ENCODE results near the gene AK5.

AK5 gene

GRCh38 chr1:77341195-77341594 lies 59.4 kb downstream of the AK5 start:
- Histone ChIP-seq H3K4me2 (ENCODE audit: low read depth, low read length) (no peak overlapping the region), H3K27me3 (replicated peaks; ENCODE audit: insufficient read depth, low read length) (no peaks in the 10 kb centered on the region), H3K9me2 (replicated peaks; ENCODE audit: insufficient read depth, low read length) (no peaks in the 10 kb centered on the region), H3K27ac (ENCODE audit: low read length) (no peak overlapping the region), H3F3A (ENCODE audit: insufficient read depth, low read length) (no peaks in the 10 kb centered on the region), H4K20me1 (ENCODE audit: insufficient read depth, low read length) (no peaks in the 10 kb centered on the region), H3K36me3 (replicated peaks; ENCODE audit: insufficient read depth, low read length) (no peaks in the 10 kb centered on the region), H2AFZ (ENCODE audit: low read length) (no peak overlapping the region), H3K79me2 (ENCODE audit: low read length) (no peaks in the 10 kb centered on the region), H3K9me3 (replicated peaks; ENCODE audit: insufficient read depth, low read length) (no peaks in the 10 kb centered on the region), H3K4me3 (ENCODE audit: low read length) (no peak overlapping the region), H3K4me1 (ENCODE audit: low read length) (no peaks in the 10 kb centered on the region), H3K9ac (ENCODE audit: low read length) (no peak overlapping the region)
- no peak for TF ChIP-seq EZH2 (optimal IDR thresholded peaks at IDR 0.05; ENCODE audit: low read depth, low read length)
- no peak for TF ChIP-seq EZH2phosphoT487 (IDR thresholded peaks at IDR 0.05; ENCODE audit: low read length)
- no peak for TF ChIP-seq CTCF (IDR thresholded peaks at IDR 0.05; ENCODE audit: low read length)
- no peak for DNase-seq

GRCh38 chr1:77342745-77343144 lies 60.9 kb downstream of the AK5 start:
- H3F3A ChIP-seq (ENCODE audit: insufficient read depth, low read length): no peaks in the 10 kb centered on the region
- H3K27me3 ChIP-seq (replicated peaks; ENCODE audit: insufficient read depth, low read length): no peaks in the 10 kb centered on the region
- no peak overlapping the region for H3K9ac ChIP-seq (ENCODE audit: low read length)

GRCh38 chr1:77347646-77348045 lies 65.8 kb downstream of the AK5 start:
- no peaks in the 10 kb centered on the region for H3K79me2 ChIP-seq (ENCODE audit: low read length)
- no peak overlapping the region for H3K4me3 ChIP-seq (ENCODE audit: low read length)
- H3K4me1 ChIP-seq (ENCODE audit: low read length): no peaks in the 10 kb centered on the region
- no peak overlapping the region for H3K4me2 ChIP-seq (ENCODE audit: low read depth, low read length)
- no peaks in the 10 kb centered on the region for H3K9me2 ChIP-seq (replicated peaks; ENCODE audit: insufficient read depth, low read length)
- no peak for DNase-seq
- TF ChIP-seq EZH2 (optimal IDR thresholded peaks at IDR 0.05; ENCODE audit: low read depth, low read length) (no peak), CTCF (IDR thresholded peaks at IDR 0.05; ENCODE audit: low read length) (no peak), EZH2phosphoT487 (IDR thresholded peaks at IDR 0.05; ENCODE audit: low read length) (no peak)
- no peaks in the 10 kb centered on the region for H3K9me3 ChIP-seq (replicated peaks; ENCODE audit: insufficient read depth, low read length)
- no peak overlapping the region for H2AFZ ChIP-seq (ENCODE audit: low read length)
- no peaks in the 10 kb centered on the region for H3F3A ChIP-seq (ENCODE audit: insufficient read depth, low read length)
- H4K20me1 ChIP-seq (ENCODE audit: insufficient read depth, low read length): no peaks in the 10 kb centered on the region
- H3K9ac ChIP-seq (ENCODE audit: low read length): no peak overlapping the region
- H3K27me3 ChIP-seq (replicated peaks; ENCODE audit: insufficient read depth, low read length): no peaks in the 10 kb centered on the region
- H3K27ac ChIP-seq (ENCODE audit: low read length): no peak overlapping the region
- H3K36me3 ChIP-seq (replicated peaks; ENCODE audit: insufficient read depth, low read length): no peaks in the 10 kb centered on the region

More at GRCh38 chr1:77342745-77343144, 60.9 kb downstream of the AK5 start:
- no peak overlapping the region for H3K4me3 ChIP-seq (ENCODE audit: low read length)
- H4K20me1 ChIP-seq (ENCODE audit: insufficient read depth, low read length): no peaks in the 10 kb centered on the region
- no peaks in the 10 kb centered on the region for H3K9me2 ChIP-seq (replicated peaks; ENCODE audit: insufficient read depth, low read length)
- no peaks in the 10 kb centered on the region for H3K79me2 ChIP-seq (ENCODE audit: low read length)
- no peaks in the 10 kb centered on the region for H3K36me3 ChIP-seq (replicated peaks; ENCODE audit: insufficient read depth, low read length)
- DNase-seq: no peak
- no peak overlapping the region for H2AFZ ChIP-seq (ENCODE audit: low read length)
- no peaks in the 10 kb centered on the region for H3K9me3 ChIP-seq (replicated peaks; ENCODE audit: insufficient read depth, low read length)
- H3K4me2 ChIP-seq (ENCODE audit: low read depth, low read length): no peak overlapping the region
- H3K4me1 ChIP-seq (ENCODE audit: low read length): no peaks in the 10 kb centered on the region
- H3K27ac ChIP-seq (ENCODE audit: low read length): no peak overlapping the region
- TF ChIP-seq EZH2phosphoT487 (IDR thresholded peaks at IDR 0.05; ENCODE audit: low read length) (no peak), CTCF (IDR thresholded peaks at IDR 0.05; ENCODE audit: low read length) (no peak), EZH2 (optimal IDR thresholded peaks at IDR 0.05; ENCODE audit: low read depth, low read length) (no peak)

All from MM.1S (cell line).